Measurements from ENCODE around the gene HSD3B7.
"Not testable (repeated sequence)": the region's sequence is repeated elsewhere in the genome, so short reads cannot be mapped to it uniquely, and the experiment has no call there.

The HSD3B7 gene

GRCh38 chr16:30984669-30985400 is at the start of gene HSD3B7:
TSS of gene HSD3B7 (plus strand) at chr16:30985207. CDS start at chr16:30985659, 452 bp downstream.
- Histone ChIP-seq H3K27ac (ENCODE audit: low read depth, low read length) (no peak within 1 kb of the TSS), H3K4me1 (ENCODE audit: control insufficient read depth, insufficient read depth, low read length) (peaks cover 11% of the 10 kb centered on the region), H3K9me3 (ENCODE audit: control insufficient read depth, insufficient read depth, low read depth, low read length) (no peaks in the 10 kb centered on the region), H3K9ac (ENCODE audit: low read length) (peak within 1 kb of the TSS; percentile 27), H3K4me3 (ENCODE audit: low read depth, low read length) (peak within 1 kb of the TSS; percentile 51), H3K36me3 (ENCODE audit: control insufficient read depth, insufficient read depth, low read length) (peaks cover 44% of the 10 kb centered on the region), H3K27me3 (ENCODE audit: control insufficient read depth, insufficient read depth, low read length) (no peaks in the 10 kb centered on the region)

GRCh38 chr16:30937692-30938091 is 47.3 kb upstream of the HSD3B7 start:
- H3K36me3 ChIP-seq (ENCODE audit: control insufficient read depth, insufficient read depth, low read length) = peaks cover 44% of the 10 kb centered on the region
- H3K27ac ChIP-seq (ENCODE audit: low read depth, low read length) = no peak overlapping the region

GRCh38 chr16:30939571-30939970 is 45.4 kb upstream of the HSD3B7 start:
- H3K27me3 ChIP-seq (ENCODE audit: control insufficient read depth, insufficient read depth, low read length); H3K4me3 ChIP-seq (ENCODE audit: low read depth, low read length); H3K9ac ChIP-seq (ENCODE audit: low read length); H3K27ac ChIP-seq (ENCODE audit: low read depth, low read length); H3K9me3 ChIP-seq (ENCODE audit: control insufficient read depth, insufficient read depth, low read depth, low read length): not testable (repeated sequence)
- Histone ChIP-seq H3K36me3 (ENCODE audit: control insufficient read depth, insufficient read depth, low read length) (peaks cover 57% of the 10 kb centered on the region), H3K4me1 (ENCODE audit: control insufficient read depth, insufficient read depth, low read length) (peaks cover 14% of the 10 kb centered on the region)

More at GRCh38 chr16:30937692-30938091, 47.3 kb upstream of the HSD3B7 start:
- Histone ChIP-seq H3K9ac (ENCODE audit: low read length) (no peak overlapping the region), H3K9me3 (ENCODE audit: control insufficient read depth, insufficient read depth, low read depth, low read length) (no peaks in the 10 kb centered on the region), H3K27me3 (ENCODE audit: control insufficient read depth, insufficient read depth, low read length) (no peaks in the 10 kb centered on the region), H3K4me1 (ENCODE audit: control insufficient read depth, insufficient read depth, low read length) (peaks cover 12% of the 10 kb centered on the region), H3K4me3 (ENCODE audit: low read depth, low read length) (no peak overlapping the region)

GRCh38 chr16:30941600-30942425 is 43.2 kb upstream of the HSD3B7 start:
- peaks cover 14% of the 10 kb centered on the region for H3K4me1 ChIP-seq (ENCODE audit: control insufficient read depth, insufficient read depth, low read length)
- no peak overlapping the region for H3K27ac ChIP-seq (ENCODE audit: low read depth, low read length)
- H3K27me3 ChIP-seq (ENCODE audit: control insufficient read depth, insufficient read depth, low read length) = no peaks in the 10 kb centered on the region
- peak overlapping the region; percentile 5; the same call in 1 of the 2 replicates for H3K4me3 ChIP-seq (ENCODE audit: low read depth, low read length)
- H3K9me3 ChIP-seq (ENCODE audit: control insufficient read depth, insufficient read depth, low read depth, low read length) = no peaks in the 10 kb centered on the region
- H3K9ac ChIP-seq (ENCODE audit: low read length) = peak overlapping the region; percentile 27
- peaks cover 56% of the 10 kb centered on the region for H3K36me3 ChIP-seq (ENCODE audit: control insufficient read depth, insufficient read depth, low read length)

GRCh38 chr16:30942426-30942806 is 42.6 kb upstream of the HSD3B7 start:
- peaks cover 54% of the 10 kb centered on the region for H3K36me3 ChIP-seq (ENCODE audit: control insufficient read depth, insufficient read depth, low read length)
- H3K4me1 ChIP-seq (ENCODE audit: control insufficient read depth, insufficient read depth, low read length) = peaks cover 19% of the 10 kb centered on the region
- no peaks in the 10 kb centered on the region for H3K9me3 ChIP-seq (ENCODE audit: control insufficient read depth, insufficient read depth, low read depth, low read length)
- peak overlapping the region; percentile 27 for H3K9ac ChIP-seq (ENCODE audit: low read length)
- no peak overlapping the region for H3K27ac ChIP-seq (ENCODE audit: low read depth, low read length)
- H3K27me3 ChIP-seq (ENCODE audit: control insufficient read depth, insufficient read depth, low read length) = no peaks in the 10 kb centered on the region
- no peak overlapping the region for H3K4me3 ChIP-seq (ENCODE audit: low read depth, low read length)

GRCh38 chr16:30944352-30944751 is 40.7 kb upstream of the HSD3B7 start:
- peaks cover 47% of the 10 kb centered on the region for H3K36me3 ChIP-seq (ENCODE audit: control insufficient read depth, insufficient read depth, low read length)
- no peaks in the 10 kb centered on the region for H3K27me3 ChIP-seq (ENCODE audit: control insufficient read depth, insufficient read depth, low read length)
- no peak overlapping the region for H3K9ac ChIP-seq (ENCODE audit: low read length)
- H3K9me3 ChIP-seq (ENCODE audit: control insufficient read depth, insufficient read depth, low read depth, low read length) = no peaks in the 10 kb centered on the region
- no peak overlapping the region for H3K4me3 ChIP-seq (ENCODE audit: low read depth, low read length)
- no peak overlapping the region for H3K27ac ChIP-seq (ENCODE audit: low read depth, low read length)
- peaks cover 19% of the 10 kb centered on the region for H3K4me1 ChIP-seq (ENCODE audit: control insufficient read depth, insufficient read depth, low read length)

GRCh38 chr16:30946671-30947540 is 38.1 kb upstream of the HSD3B7 start:
- Histone ChIP-seq H3K9me3 (ENCODE audit: control insufficient read depth, insufficient read depth, low read depth, low read length) (no peaks in the 10 kb centered on the region), H3K4me1 (ENCODE audit: control insufficient read depth, insufficient read depth, low read length) (peaks cover 30% of the 10 kb centered on the region), H3K27me3 (ENCODE audit: control insufficient read depth, insufficient read depth, low read length) (no peaks in the 10 kb centered on the region), H3K36me3 (ENCODE audit: control insufficient read depth, insufficient read depth, low read length) (peaks cover 38% of the 10 kb centered on the region), H3K4me3 (ENCODE audit: low read depth, low read length) (no peak overlapping the region), H3K9ac (ENCODE audit: low read length) (peak overlapping the region; percentile 13), H3K27ac (ENCODE audit: low read depth, low read length) (no peak overlapping the region)

GRCh38 chr16:30947541-30947858 is 37.5 kb upstream of the HSD3B7 start:
- Histone ChIP-seq H3K4me1 (ENCODE audit: control insufficient read depth, insufficient read depth, low read length) (peaks cover 25% of the 10 kb centered on the region), H3K9ac (ENCODE audit: low read length) (peak overlapping the region; percentile 70), H3K27me3 (ENCODE audit: control insufficient read depth, insufficient read depth, low read length) (no peaks in the 10 kb centered on the region), H3K27ac (ENCODE audit: low read depth, low read length) (peak overlapping the region; percentile 87), H3K4me3 (ENCODE audit: low read depth, low read length) (peak overlapping the region; percentile 69), H3K9me3 (ENCODE audit: control insufficient read depth, insufficient read depth, low read depth, low read length) (no peaks in the 10 kb centered on the region), H3K36me3 (ENCODE audit: control insufficient read depth, insufficient read depth, low read length) (peaks cover 33% of the 10 kb centered on the region)

GRCh38 chr16:30947859-30948666 is 36.9 kb upstream of the HSD3B7 start:
- peaks cover 20% of the 10 kb centered on the region for H3K4me1 ChIP-seq (ENCODE audit: control insufficient read depth, insufficient read depth, low read length)
- H3K9me3 ChIP-seq (ENCODE audit: control insufficient read depth, insufficient read depth, low read depth, low read length) = no peaks in the 10 kb centered on the region
- H3K9ac ChIP-seq (ENCODE audit: low read length) = peak overlapping the region; percentile 70
- peak overlapping the region; percentile 87 for H3K27ac ChIP-seq (ENCODE audit: low read depth, low read length)
- H3K4me3 ChIP-seq (ENCODE audit: low read depth, low read length) = peak overlapping the region; percentile 75
- no peaks in the 10 kb centered on the region for H3K27me3 ChIP-seq (ENCODE audit: control insufficient read depth, insufficient read depth, low read length)
- H3K36me3 ChIP-seq (ENCODE audit: control insufficient read depth, insufficient read depth, low read length) = peaks cover 27% of the 10 kb centered on the region
